Measurements from ENCODE around the gene AFTPH. TPM values are rescaled to one million over a fixed set of nuclear protein-coding genes. Genes with fewer than 3 reads are reported as not detected.

AFTPH gene
- polyA plus RNA-seq, 1 experiment: 10.9 TPM

DNA sequence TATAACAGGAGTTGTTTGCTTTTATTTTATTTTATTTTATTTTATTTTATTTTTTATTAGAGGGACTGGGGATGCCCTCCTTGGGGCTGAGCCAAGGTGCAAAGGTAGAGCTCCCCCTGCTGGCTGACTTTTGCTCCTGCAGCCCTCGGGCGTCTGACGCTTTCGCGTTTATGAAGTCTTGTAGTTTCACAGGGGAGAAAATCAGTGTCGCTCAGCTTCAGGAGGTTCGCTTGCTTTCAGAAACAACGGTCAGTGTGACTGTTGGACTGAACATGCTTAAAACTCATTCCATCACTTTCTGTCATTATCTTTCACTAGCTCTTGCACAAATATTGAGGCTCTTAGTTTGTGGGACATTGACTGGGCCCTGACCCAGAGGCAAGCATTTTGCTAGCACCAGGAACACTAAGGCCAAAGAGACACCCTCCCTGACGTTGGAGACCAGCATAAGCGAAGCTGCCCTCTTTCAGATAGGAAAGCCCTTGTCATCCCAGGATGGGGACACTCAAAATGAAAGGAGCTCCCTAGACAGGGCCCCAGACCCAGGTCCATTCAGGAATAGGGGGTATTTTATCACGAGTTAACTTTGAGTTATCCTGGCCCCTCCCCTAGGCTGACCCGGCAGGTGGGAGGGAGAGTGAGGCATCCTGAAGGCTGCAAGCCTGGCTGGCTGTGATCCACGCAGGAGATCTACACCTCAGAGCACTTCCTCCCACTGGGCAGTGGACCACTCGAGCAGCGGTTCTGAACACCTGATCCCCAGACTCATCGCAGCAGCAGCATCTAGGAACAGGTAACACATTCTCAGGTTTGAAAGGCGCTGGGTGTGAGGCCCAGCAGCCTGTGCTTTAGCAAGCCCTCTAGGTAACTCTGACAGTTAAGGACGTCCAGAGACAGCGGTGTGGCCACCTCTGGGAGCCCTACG lies 35.8 kb upstream of the AFTPH start:
- TF ChIP-seq, protein P1, sequence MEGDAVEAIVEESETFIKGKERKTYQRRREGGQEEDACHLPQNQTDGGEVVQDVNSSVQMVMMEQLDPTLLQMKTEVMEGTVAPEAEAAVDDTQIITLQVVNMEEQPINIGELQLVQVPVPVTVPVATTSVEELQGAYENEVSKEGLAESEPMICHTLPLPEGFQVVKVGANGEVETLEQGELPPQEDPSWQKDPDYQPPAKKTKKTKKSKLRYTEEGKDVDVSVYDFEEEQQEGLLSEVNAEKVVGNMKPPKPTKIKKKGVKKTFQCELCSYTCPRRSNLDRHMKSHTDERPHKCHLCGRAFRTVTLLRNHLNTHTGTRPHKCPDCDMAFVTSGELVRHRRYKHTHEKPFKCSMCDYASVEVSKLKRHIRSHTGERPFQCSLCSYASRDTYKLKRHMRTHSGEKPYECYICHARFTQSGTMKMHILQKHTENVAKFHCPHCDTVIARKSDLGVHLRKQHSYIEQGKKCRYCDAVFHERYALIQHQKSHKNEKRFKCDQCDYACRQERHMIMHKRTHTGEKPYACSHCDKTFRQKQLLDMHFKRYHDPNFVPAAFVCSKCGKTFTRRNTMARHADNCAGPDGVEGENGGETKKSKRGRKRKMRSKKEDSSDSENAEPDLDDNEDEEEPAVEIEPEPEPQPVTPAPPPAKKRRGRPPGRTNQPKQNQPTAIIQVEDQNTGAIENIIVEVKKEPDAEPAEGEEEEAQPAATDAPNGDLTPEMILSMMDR (IDR thresholded peaks at IDR 0.05; ENCODE audit: insufficient read depth, low read depth, low read length): peak; percentile 85
- no peak for DNase-seq (ENCODE audit: low read depth)
- H3K27me3 ChIP-seq (ENCODE audit: control insufficient read depth, insufficient read depth, low read length): peaks cover 8% of the 10 kb centered on the region
- no peak overlapping the region for H3K4me3 ChIP-seq (ENCODE audit: low read depth, low read length)
- no peaks in the 10 kb centered on the region for H3K36me3 ChIP-seq (ENCODE audit: control insufficient read depth, insufficient read depth, low read length)
- CTCF ChIA-PET: interaction anchor here (0.6 to 7.5 kb wide), 36 partner anchors 9 to 854 kb away, joined by 3 to 158 read pairs (median 4); partner anchors contain the start of gene AFTPH
- POLR2A ChIA-PET: no interaction called here

DNA sequence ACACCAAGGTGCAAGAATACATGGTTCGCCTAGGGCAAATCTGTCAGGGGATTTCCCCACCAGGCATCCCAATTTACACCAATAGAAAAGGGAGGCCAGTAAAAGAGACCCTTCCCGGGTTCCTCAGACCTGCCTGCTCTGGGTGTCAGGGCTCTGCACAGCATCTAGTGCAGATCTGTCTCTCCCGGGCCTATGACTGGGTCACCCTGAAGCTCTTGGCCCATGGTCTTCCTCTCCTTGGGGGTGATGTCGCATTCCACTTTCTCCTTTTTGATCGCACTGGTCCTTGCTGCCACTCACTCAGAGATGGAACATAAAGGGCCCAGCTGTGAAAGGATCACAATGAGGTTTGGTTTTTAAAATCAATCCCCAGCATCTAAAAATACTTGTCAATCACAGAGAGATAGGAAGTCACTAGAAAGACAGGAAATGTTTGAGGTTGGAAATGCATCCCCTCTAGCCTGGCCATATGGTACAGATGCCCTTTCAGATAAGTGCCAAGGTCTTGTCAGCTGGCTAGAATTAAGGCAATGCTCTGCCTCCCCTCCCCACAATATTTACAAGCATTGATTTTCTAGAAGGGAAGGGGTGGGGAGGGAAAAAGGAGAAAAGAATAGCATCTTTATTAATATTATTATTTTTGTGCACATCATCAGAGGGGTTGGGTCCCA lies 34.9 kb upstream of the AFTPH start:
- H3K36me3 ChIP-seq (ENCODE audit: control insufficient read depth, insufficient read depth, low read length): no peaks in the 10 kb centered on the region
- CTCF ChIA-PET: interaction anchor here (0.6 to 7.5 kb wide), 7 partner anchors 8 to 1110 kb away, joined by 3 to 158 read pairs (median 18); no protein-coding TSS in a partner anchor

DNA sequence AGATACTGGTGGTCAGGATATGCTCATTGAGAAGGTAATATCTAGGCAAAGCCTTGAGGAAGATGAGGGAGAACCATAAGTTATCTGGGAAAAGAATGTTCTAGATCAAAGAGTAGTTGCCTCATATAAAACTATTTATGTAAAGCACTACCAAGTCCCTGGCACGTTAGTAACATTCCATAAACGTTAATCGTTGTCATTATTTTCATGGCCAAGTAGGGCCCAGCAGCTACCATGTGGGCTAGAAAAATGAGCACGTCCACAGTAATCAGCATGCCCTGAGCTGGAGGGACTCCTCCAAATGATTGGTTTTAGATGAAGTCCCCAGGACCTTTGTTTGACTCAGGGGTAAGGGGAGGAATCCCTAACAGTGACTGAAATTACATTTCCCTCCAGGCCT lies 32.7 kb upstream of the AFTPH start:
- no peak overlapping the region for H3K4me3 ChIP-seq (ENCODE audit: low read depth, low read length)
- no peaks in the 10 kb centered on the region for H3K36me3 ChIP-seq (ENCODE audit: control insufficient read depth, insufficient read depth, low read length)
- ChIA-PET POLR2A (no interaction called here), CTCF (interaction anchor here (1.0 to 1.1 kb wide), 3 partner anchors 11 to 161 kb away, joined by 3 to 4 read pairs (median 3); no protein-coding TSS in a partner anchor)
- no peak for DNase-seq (ENCODE audit: low read depth)
- TF ChIP-seq, protein P1 (IDR thresholded peaks at IDR 0.05; ENCODE audit: insufficient read depth, low read depth, low read length): no peak
- H3K27me3 ChIP-seq (ENCODE audit: control insufficient read depth, insufficient read depth, low read length): peaks cover 7% of the 10 kb centered on the region

More for the DNA sequence above, 34.9 kb upstream of the AFTPH start:
- TF ChIP-seq, protein P1 (IDR thresholded peaks at IDR 0.05; ENCODE audit: insufficient read depth, low read depth, low read length): no peak
- POLR2A ChIA-PET: no interaction called here
- Histone ChIP-seq H3K4me3 (ENCODE audit: low read depth, low read length) (no peak overlapping the region), H3K27me3 (ENCODE audit: control insufficient read depth, insufficient read depth, low read length) (peaks cover 9% of the 10 kb centered on the region)
- DNase-seq (ENCODE audit: low read depth): no peak

DNA sequence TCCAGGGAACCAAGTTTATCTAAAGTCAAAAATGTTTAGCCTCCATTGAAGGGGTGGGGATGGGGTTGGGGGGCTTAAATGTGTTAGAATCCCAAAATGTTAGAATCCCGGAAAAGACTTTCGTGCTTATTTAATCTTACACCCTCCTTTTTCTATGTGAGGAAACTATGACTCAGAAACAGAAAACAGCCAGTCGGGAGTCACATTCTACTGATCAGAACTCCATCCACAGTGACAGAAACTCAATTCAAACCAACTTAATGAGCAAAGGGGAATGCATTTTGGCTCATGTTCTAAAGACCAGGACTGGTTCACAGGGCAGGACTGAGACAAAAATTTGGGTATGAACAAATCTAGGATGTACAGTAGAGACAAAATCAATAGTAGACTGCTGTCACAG lies 31.9 kb upstream of the AFTPH start:
- Histone ChIP-seq H3K36me3 (ENCODE audit: control insufficient read depth, insufficient read depth, low read length) (no peaks in the 10 kb centered on the region), H3K4me3 (ENCODE audit: low read depth, low read length) (no peak overlapping the region), H3K27me3 (ENCODE audit: control insufficient read depth, insufficient read depth, low read length) (peaks cover 9% of the 10 kb centered on the region)
- ChIA-PET POLR2A (no interaction called here), CTCF (interaction anchor here (1.0 kb wide), 1 partner anchor 11 kb away, joined by 3 read pairs; no protein-coding TSS in a partner anchor)
- DNase-seq (ENCODE audit: low read depth): no peak
- TF ChIP-seq, protein P1 (IDR thresholded peaks at IDR 0.05; ENCODE audit: insufficient read depth, low read depth, low read length): no peak

DNA sequence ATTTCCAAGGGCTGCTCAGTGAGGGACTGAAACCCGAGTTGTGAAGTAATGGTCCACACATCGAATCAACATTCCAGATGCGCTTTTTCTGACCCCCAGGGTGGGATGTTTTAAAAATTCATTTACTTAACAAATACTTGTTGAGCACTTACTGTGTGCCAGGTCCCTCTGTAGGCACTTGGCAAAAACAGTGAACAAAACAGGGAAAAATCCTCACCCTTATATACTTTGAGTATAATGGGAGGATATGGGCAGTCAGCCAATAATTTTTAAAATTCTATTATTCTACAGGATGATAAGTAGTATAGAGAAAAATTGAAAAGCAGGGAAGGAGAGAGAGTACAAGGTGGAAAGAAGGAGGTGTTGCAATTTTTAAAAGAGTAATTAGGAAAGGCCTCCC lies 31.3 kb upstream of the AFTPH start:
- no peak for DNase-seq (ENCODE audit: low read depth)
- ChIA-PET POLR2A (no interaction called here), CTCF (interaction anchor here (0.9 to 2.7 kb wide), 2 partner anchors 9 to 162 kb away, joined by 4 to 15 read pairs; no protein-coding TSS in a partner anchor)
- Histone ChIP-seq H3K4me3 (ENCODE audit: low read depth, low read length) (no peak overlapping the region), H3K36me3 (ENCODE audit: control insufficient read depth, insufficient read depth, low read length) (no peaks in the 10 kb centered on the region), H3K27me3 (ENCODE audit: control insufficient read depth, insufficient read depth, low read length) (peaks cover 10% of the 10 kb centered on the region)
- TF ChIP-seq, protein P1 (IDR thresholded peaks at IDR 0.05; ENCODE audit: insufficient read depth, low read depth, low read length): no peak

Measured in BJ (cell line).